22Rv1 (cell line): ENCODE measurements around the gene SPTLC1.

ENCODE experiments used
- H3K27ac ChIP-seq: fragments of 450-650 bp; 2 replicates; pipeline ENCODE4 v1.5.1; 2017
- ZFX ChIP-seq: fragments of 450-650 bp; IDR thresholded peaks from 2 replicates; pipeline ENCODE4 v1.6.1; 2017; ENCODE audit warnings: antibody characterized with exemption, borderline replicate concordance
- TF ChIP-seq, protein P1 (sequence below): fragments of 450-650 bp; IDR thresholded peaks from 2 replicates; pipeline ENCODE4 v1.5.1; 2017; ENCODE audit warnings: mild to moderate bottlenecking

The SPTLC1 gene

GRCh38 chr9:92044936-92045335, 70.3 kb downstream of the SPTLC1 start:
- TF ChIP-seq, protein P1, sequence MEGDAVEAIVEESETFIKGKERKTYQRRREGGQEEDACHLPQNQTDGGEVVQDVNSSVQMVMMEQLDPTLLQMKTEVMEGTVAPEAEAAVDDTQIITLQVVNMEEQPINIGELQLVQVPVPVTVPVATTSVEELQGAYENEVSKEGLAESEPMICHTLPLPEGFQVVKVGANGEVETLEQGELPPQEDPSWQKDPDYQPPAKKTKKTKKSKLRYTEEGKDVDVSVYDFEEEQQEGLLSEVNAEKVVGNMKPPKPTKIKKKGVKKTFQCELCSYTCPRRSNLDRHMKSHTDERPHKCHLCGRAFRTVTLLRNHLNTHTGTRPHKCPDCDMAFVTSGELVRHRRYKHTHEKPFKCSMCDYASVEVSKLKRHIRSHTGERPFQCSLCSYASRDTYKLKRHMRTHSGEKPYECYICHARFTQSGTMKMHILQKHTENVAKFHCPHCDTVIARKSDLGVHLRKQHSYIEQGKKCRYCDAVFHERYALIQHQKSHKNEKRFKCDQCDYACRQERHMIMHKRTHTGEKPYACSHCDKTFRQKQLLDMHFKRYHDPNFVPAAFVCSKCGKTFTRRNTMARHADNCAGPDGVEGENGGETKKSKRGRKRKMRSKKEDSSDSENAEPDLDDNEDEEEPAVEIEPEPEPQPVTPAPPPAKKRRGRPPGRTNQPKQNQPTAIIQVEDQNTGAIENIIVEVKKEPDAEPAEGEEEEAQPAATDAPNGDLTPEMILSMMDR: no peak
- TF ChIP-seq ZFX: no peak
- H3K27ac ChIP-seq: no peak overlapping the region

GRCh38 chr9:92043002-92043401, 72.2 kb downstream of the SPTLC1 start:
- H3K27ac ChIP-seq: no peak overlapping the region
- TF ChIP-seq, protein P1: no peak

GRCh38 chr9:92042260-92042659, 73.0 kb downstream of the SPTLC1 start:
- no peak for TF ChIP-seq ZFX
- TF ChIP-seq, protein P1: no peak
- H3K27ac ChIP-seq: no peak overlapping the region

- H3K27ac ChIP-seq: no peak overlapping the region
- TF ChIP-seq ZFX: no peak
- TF ChIP-seq, protein P1: no peak
These were observed 78.5 kb downstream of the SPTLC1 start for GRCh38 chr9:92036756-92037155.

DNA sequence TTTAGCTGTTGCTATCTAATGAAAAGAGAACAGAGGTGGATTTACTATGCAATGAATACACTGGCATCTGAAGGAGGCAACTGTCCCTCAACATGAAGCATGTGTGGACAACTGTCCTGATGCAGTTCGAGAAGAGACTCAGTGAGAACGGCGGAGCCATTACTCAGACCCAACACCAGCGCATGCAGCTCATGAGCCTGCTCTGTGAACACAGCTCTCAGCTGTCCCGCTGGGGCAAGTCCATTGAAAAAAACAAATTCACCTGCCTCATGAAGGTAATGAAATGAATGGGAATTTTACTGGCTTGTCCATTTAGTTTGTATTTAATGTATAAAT, 78.8 kb downstream of the SPTLC1 start:
- H3K27ac ChIP-seq: no peak overlapping the region
- no peak for TF ChIP-seq ZFX
- TF ChIP-seq, protein P1: no peak

DNA sequence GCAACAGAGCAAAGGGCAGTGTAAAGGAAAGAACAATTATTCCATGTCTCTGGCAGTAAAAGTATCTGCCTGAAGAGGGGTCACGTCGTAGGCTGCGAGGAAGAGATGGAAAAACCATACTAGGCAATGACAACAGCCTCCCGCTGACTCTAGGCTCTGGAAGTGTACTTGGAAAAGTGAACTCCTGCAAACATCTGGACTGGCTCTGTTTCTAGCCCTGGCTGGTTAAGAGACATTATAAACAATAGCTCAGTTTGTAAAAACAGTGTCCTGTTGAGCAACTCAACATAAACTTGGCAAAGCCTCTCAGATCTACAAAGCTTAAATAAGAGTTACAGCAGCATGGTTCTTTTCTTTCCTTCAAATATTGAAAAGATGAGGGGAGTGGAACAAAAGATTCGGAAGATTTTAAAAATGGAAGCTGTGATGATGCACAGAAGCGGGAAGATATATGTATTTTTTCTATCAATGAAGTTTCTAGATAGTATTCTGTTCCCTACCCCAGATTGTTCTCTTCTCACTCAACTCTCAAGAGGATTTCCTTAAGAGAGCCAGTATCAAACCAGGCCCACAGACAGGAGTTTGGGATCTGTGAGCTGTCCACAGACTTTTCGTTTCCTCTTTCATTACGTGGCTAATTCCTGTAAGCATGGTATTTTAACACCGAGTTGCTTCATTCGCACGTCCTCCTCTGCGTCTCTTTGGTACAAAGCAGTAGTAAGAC, 79.4 kb downstream of the SPTLC1 start:
- TF ChIP-seq ZFX: no peak
- TF ChIP-seq, protein P1: no peak
- no peak overlapping the region for H3K27ac ChIP-seq

GRCh38 chr9:92035146-92035545, 80.1 kb downstream of the SPTLC1 start:
- H3K27ac ChIP-seq: no peak overlapping the region
- TF ChIP-seq, protein P1: no peak
- TF ChIP-seq ZFX: no peak
